Right lobe of liver (tissue), 6 donors: ENCODE data around the gene ALPL. TPM values are rescaled to one million over a fixed set of nuclear protein-coding genes. Genes with fewer than 3 reads are reported as not detected.

Experiments
- ATAC-seq, 4 donors: fragments of 200-7000 bp; cut with Tn5 transposase; one replicate each; pipeline ENCODE4 v1.9.1; 2020; ENCODE audit warnings: mild to moderate bottlenecking in 4 of 4, moderate library complexity in 4 of 4
- DNase-seq, 3 donors: peaks; one replicate each; pipeline ENCODE4 v3.0.0-alpha.2; 2020
- H3K27ac ChIP-seq, 3 donors: fragments of 200-600 bp; one replicate each; pipeline ENCODE4 v1.8.0; 2022
- H3K27me3 ChIP-seq, 2 donors: fragments of 200-600 bp; one replicate each; pipeline ENCODE4 v1.8.0; 2022
- H3K36me3 ChIP-seq, 4 donors: fragments of 200-600 bp; sonication (generic) in 1 of 4; one replicate each; pipeline versions ENCODE4 v1.5.1 to v1.8.0; 2017 to 2022; ENCODE audit warnings: control low read depth in 1 of 4
- H3K4me1 ChIP-seq, 4 donors: fragments of 200-600 bp; sonication (generic) in 1 of 4; one replicate each; pipeline versions ENCODE4 v1.5.1 to v1.8.0; 2017 to 2022; ENCODE audit warnings: control low read depth in 1 of 4
- H3K4me3 ChIP-seq, 3 donors: fragments of 200-600 bp; one replicate each; pipeline ENCODE4 v1.8.0; 2022
- H3K9me3 ChIP-seq, 4 donors: fragments of 200-600 bp; sonication (generic) in 1 of 4; one replicate each; pipeline versions ENCODE4 v1.5.1 to v1.8.0; 2017 to 2022; ENCODE audit warnings: control low read depth in 1 of 4
- CTCF ChIP-seq, 4 donors: fragments of 200-600 bp in 3 of 4; fragments of 450-650 bp in 1 of 4; IDR thresholded peaks; one replicate each; pipeline versions ENCODE4 v1.5.1 to v1.8.0; 2016 to 2022; ENCODE audit warnings: antibody characterized with exemption in 4 of 4, mild to moderate bottlenecking in 2 of 4
- POLR2A ChIP-seq: fragments of 450-650 bp; IDR thresholded peaks from one replicate; pipeline ENCODE4 v1.6.1; 2017; ENCODE audit warnings: antibody characterized with exemption, mild to moderate bottlenecking
- whole genome bisulfite sequencing: methylation state at CpG from one replicate; pipeline ENCODE4 v1.1.6; 2018; ENCODE audit warnings: low coverage, low lambda C conversion rate; ENCODE audit not compliant: insufficient coverage; ENCODE audit errors: missing lambda C conversion rate; 5-methylcytosine and 5-hydroxymethylcytosine counted together
- intact Hi-C, 2 donors: fragments of 100-400 bp; cut with DNase I; formaldehyde crosslinking; loops; one replicate each; pipeline versions ENCODE4 v1.11.2 to v1.14.1; 2022
- total RNA-seq, 6 experiments: library from RNA; depleted of rRNA in 2 of 6; stranded (reverse); fragments of >200 nt in 2 of 6; fragmentation: NEBNext Ultra II Directional in 3 of 6; extraction: Animal tissue kit (Norgen Biotek cat#: 25700) in 3 of 6; gene quantifications; one replicate each; pipeline versions ENCODE4 v1.1.0 to v1.2.4, GENCODE V29; 2016 to 2023
- donor health status: DM: no; HTN: yes; CAD: no.
- donor health status: DM: no; HTN: no; CAD: no.
- donor health status: DM: no; HTN: no; CAD: no.
- donor health status: DM: no; HTN: yes; CAD: no.
- donor health status: DM: no; HTN: yes; CAD: no.

The ALPL gene
- total RNA-seq, 6 experiments from 2014 or later, result 23.2 to 81.5 (median 48.1) TPM

- DNase-seq, result no peak
- Histone ChIP-seq H3K27ac (no peak overlapping the region), H3K4me1 (no peaks in the 10 kb centered on the region), H3K9me3 (no peaks in the 10 kb centered on the region), H3K4me3 (no peak overlapping the region), H3K27me3 (no peaks in the 10 kb centered on the region), H3K36me3 (peaks cover 0 to 28% (median 11%) of the 10 kb centered on the region in 4 donors)
- intact Hi-C loops, result no loop called here
- no peak for ATAC-seq
- 100% methylated on average over 1 of the region's 12 CpGs for WGBS
- TF ChIP-seq POLR2A, result no peak
- no peak for TF ChIP-seq CTCF (IDR thresholded peaks at IDR 0.05)
Measured at GRCh38 chr1:21560916-21561638, 51.9 kb downstream of the ALPL start.

- no peak overlapping the region for H3K27ac ChIP-seq
- TF ChIP-seq CTCF (IDR thresholded peaks at IDR 0.05) (no peak), POLR2A (no peak)
- no peaks in the 10 kb centered on the region for H3K4me1 ChIP-seq
- no peak overlapping the region for H3K4me3 ChIP-seq
- H3K9me3 ChIP-seq, result no peaks in the 10 kb centered on the region
- ATAC-seq (no peak), DNase-seq (no peak)
- intact Hi-C loops, result no loop called here
- 91% methylated on average over 11 of the region's 15 CpGs for WGBS
- H3K36me3 ChIP-seq, result peaks cover 0 to 18% (median 5%) of the 10 kb centered on the region in 4 donors
- H3K27me3 ChIP-seq, result no peaks in the 10 kb centered on the region
Measured at GRCh38 chr1:21562896-21563295, 53.7 kb downstream of the ALPL start.

GRCh38 chr1:21563971-21564370 is 54.7 kb downstream of the ALPL start:
- peaks cover 0 to 18% (median 5%) of the 10 kb centered on the region in 4 donors for H3K36me3 ChIP-seq
- WGBS, result 100% methylated on average over 1 of the region's 17 CpGs
- ATAC-seq (peak in 1 of 4 donors; percentile 8), DNase-seq (no peak)
- intact Hi-C loops, result no loop called here
- H3K4me1 ChIP-seq, result peaks cover 0 to 8% (median 1%) of the 10 kb centered on the region in 4 donors
- no peaks in the 10 kb centered on the region for H3K9me3 ChIP-seq
- H3K27me3 ChIP-seq, result no peaks in the 10 kb centered on the region
- no peak overlapping the region for H3K4me3 ChIP-seq
- TF ChIP-seq POLR2A (no peak), CTCF (IDR thresholded peaks at IDR 0.05) (no peak)
- no peak overlapping the region for H3K27ac ChIP-seq

- H3K4me1 ChIP-seq, result peaks cover 0 to 10% (median 5%) of the 10 kb centered on the region in 4 donors
- H3K27ac ChIP-seq, result no peak overlapping the region
- H3K27me3 ChIP-seq, result no peaks in the 10 kb centered on the region
- WGBS, result 53% methylated on average over 3 of the region's 14 CpGs
- no peak for DNase-seq
- TF ChIP-seq POLR2A (no peak), CTCF (IDR thresholded peaks at IDR 0.05) (no peak)
- no peak overlapping the region for H3K4me3 ChIP-seq
- no peaks in the 10 kb centered on the region for H3K9me3 ChIP-seq
- intact Hi-C loops, result no loop called here
- peak in 3 of 4 donors; percentile 11 to 56 (median 49) for ATAC-seq
- H3K36me3 ChIP-seq, result peaks cover 0 to 18% (median 5%) of the 10 kb centered on the region in 4 donors
Measured at GRCh38 chr1:21564521-21565095, 55.4 kb downstream of the ALPL start.
